GM08714 (cell line): ENCODE results near the gene STK17B.
A peak's percentile ranks its signal among the peaks of the same experiment; 100 is the strongest.

ENCODE experiments used
- H3K4me3 ChIP-seq: fragments of 200-500 bp; sonication (Bioruptor generic); 2 replicates; pipeline ENCODE4 v1.5.1; 2014; ENCODE audit warnings: mild to moderate bottlenecking, low read length, inconsistent platforms
- ZNF274 ChIP-seq: IDR thresholded peaks from 2 replicates; pipeline ENCODE4 v1.6.1; 2012; ENCODE audit warnings: mild to moderate bottlenecking, low read depth, low read length

STK17B gene

DNA sequence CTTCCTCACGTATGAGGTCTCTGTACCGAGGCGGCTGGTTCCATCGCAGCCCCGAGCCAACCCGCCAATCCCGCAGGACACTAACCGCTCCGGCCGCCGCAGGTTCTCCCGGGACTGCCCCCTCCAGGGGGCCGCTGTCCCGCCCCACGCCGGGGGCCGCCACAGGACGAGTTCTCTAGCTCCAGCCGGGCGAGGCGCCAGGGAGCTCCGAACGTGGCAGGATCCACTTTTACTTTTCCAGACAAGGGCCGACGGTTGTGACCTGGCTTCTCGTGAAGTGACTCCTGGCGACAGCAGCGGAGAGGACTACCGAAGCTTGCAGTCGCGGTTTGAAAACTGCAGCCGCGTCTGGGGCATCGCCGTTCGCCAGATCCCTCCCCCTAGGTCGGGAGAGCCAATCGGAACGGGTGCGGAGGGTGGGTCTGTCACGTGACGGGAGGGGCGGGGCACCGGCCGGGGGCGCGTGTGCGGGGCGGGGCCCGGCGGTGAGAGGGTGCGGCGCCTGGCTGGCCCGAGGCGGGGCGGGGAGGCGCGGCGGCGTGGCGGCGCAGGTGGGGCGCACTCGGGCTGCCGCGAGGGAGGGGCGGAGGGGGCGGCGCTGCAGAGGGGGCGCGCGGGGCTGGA, at the start of gene STK17B:
Gene STK17B (minus strand): TSS at position 331 of the 624 bp plus-strand sequence. CDS start 8,195 bp downstream, outside the sequence.
- H3K4me3 ChIP-seq: peak within 1 kb of the TSS; percentile 88
- no peak for TF ChIP-seq ZNF274

DNA sequence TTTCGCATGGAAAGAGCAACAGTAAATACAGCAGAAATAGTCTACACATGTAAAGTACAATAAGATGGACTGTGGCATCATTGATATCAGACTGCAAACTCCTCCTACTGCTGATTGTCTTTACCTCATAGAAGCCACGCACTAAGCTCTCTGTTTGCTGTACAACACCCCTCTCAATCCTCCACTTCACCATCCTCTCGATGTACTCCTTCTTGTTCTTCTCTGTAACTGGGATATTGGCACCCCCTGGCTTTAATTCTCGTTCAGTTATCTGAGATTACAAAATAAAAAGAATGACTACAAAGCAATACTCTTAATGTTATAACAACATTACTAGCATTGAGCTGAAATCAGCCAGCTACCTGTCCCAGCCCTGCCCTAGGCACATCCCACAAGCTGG, 49.3 kb upstream of the STK17B start:
- no peak overlapping the region for H3K4me3 ChIP-seq
- no peak for TF ChIP-seq ZNF274

DNA sequence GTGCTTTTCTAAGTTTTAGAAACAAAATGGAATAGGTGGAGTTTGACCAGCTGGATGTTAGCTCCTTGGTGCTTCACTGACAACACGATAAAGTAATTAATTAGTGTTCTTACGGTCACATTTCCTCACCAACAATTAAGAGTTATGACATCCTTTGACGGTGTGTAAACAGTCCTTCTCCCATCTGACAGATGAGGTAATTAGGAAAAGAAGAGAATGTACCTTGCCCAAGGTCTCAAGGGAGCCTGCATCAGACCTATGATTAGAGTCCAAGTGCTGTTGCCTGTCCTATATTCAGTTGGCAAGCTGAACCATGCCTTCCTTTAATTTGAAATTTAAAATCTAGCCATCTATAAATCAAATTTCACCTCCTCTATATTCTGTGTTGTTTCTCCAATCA, 48.3 kb upstream of the STK17B start:
- no peak overlapping the region for H3K4me3 ChIP-seq
- no peak for TF ChIP-seq ZNF274

DNA sequence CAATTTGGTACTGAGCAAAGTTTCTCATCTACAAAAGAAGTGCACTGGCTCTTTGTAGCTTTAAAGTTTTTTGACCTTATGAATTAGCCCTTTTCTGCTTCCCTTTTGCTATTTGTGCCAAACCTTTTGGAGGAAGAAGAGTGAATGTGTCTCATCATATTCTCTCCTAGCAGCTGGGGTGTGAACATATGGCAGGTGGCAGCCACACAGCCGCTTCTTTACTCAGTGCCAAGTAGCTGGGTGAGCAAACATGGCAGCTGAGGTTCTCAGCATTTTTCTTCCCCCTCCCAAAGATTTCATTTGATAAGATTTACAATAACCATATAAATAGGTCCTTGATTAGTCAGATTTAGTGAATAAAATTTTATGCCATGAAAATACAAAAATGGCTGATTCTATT, 46.7 kb upstream of the STK17B start:
- H3K4me3 ChIP-seq: no peak overlapping the region
- no peak for TF ChIP-seq ZNF274

DNA sequence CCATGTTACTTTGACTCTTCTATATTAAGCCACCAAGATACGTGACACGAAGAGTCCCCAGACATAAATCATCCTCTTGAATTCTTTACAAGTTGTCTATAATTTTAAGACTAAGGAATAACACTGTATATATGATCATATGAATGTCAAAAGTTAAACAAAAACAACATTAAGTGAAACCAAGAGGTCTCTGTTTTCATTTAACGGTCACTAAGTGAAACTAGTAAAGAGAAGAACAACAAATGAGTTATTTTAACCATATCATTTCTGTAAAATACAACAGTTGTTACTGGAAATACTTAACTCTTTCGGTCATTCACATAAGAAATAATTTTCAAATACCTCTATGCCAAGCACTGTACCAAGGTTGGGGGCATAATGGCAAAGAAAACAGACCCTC, 45.7 kb upstream of the STK17B start:
- no peak for TF ChIP-seq ZNF274
- H3K4me3 ChIP-seq: no peak overlapping the region

- no peak for TF ChIP-seq ZNF274
- no peak overlapping the region for H3K4me3 ChIP-seq
Observed at GRCh38 chr2:196215376-196215775, 44.0 kb upstream of the STK17B start.

GRCh38 chr2:196214156-196214555, 42.8 kb upstream of the STK17B start:
- no peak overlapping the region for H3K4me3 ChIP-seq
- TF ChIP-seq ZNF274: no peak

GRCh38 chr2:196213252-196213980, 42.0 kb upstream of the STK17B start:
- no peak for TF ChIP-seq ZNF274
- no peak overlapping the region for H3K4me3 ChIP-seq

DNA sequence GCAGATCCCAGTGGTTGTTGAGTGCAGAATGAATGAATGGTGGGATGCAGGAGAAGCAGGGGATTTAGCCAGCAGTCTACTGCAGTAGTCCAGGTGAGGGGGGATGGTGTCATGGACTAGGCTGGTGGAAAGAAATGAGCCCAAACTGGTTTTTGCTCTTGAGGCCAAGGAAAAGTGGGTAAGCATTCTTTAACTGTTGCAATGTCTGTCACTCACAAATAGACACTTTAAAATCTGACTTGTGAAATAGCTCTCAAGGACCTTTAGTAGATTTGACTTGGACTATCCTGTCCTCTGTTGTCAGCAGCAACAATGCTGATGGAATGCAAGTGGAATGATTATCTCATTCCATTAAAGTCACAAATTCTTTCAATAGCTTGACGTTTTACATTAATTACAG, 37.5 kb upstream of the STK17B start:
- no peak for TF ChIP-seq ZNF274
- no peak overlapping the region for H3K4me3 ChIP-seq

DNA sequence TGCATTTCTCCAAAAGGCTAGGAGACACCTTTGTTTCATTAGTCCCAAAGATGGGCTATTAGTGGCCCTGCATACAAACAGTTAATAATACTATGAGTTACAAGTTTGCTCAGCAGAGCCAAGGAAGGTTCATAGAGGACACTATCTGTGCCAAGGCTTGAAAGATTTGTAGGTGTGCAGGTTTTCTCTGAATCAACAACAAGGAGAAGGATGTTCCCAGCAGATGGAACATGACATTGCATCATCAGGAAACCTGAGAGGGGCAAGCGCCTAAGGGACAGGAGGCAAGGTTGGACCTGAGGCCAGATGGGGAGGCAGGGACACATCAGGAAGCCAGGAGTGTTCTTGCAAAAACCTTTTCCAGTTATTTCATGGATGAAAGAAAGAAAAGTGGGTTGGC, 35.4 kb upstream of the STK17B start:
- TF ChIP-seq ZNF274: no peak
- no peak overlapping the region for H3K4me3 ChIP-seq

DNA sequence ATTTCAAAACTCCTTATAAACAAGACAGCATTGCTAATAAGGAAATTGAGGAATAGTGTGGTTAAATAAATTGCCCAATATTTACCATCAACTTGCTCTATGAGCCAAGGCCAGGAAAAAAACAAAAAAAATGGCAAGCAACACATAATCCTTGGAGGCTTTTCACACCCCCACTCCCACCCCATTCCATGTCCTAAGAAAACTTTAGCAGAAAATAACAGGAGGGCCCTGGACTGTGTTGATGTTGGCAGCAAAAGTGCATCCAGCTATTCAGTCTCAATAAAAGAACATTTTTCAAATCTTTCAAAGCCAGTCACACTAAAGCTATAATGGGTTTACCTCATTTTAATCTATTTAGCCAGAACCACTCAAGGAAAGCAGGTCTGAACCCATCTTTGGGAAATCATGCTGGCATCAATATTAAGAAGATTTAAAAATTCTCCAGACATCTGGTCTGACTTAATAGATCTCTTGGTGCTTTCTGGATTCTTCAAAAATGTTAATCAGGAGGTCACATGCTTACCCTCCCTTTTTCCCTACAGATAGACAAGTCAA, 34.6 kb upstream of the STK17B start:
- no peak overlapping the region for H3K4me3 ChIP-seq
- TF ChIP-seq ZNF274: no peak

DNA sequence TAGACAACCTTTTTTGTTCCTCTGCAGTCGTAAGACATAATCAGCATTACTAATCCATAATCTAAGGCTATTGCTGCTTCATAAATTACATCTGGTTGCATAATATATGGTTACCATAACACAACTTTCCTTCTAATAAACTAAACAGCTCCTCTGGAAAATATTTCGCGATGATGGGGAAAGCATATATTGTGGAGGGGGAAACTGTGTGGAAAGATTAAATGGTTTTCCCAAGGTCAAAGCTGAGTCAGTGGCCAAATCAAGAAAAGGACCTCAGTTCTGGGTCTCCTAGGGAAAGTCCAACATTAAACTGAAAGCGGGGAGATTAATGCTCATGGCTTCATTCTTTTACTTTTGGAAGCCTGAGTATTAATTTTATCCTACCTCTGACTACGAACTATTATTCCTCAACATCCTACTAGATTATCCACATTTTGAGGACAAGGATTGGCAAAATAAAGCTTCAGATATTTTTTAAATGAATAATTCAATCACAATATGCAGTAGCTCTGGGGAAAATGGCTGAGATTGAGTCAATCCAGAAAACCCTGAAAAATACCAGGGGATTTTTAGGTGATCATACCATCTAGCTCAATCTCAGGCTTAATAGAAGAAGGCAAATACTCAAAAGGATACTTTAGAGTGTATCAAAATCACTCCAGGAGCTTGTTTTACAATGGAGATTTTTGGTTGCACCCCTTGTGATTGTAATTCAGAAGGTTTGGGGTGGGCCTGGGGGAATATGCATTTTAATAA, 33.8 kb upstream of the STK17B start:
- TF ChIP-seq ZNF274: no peak
- no peak overlapping the region for H3K4me3 ChIP-seq

GRCh38 chr2:196201229-196202009, 30.0 kb upstream of the STK17B start:
- no peak for TF ChIP-seq ZNF274
- H3K4me3 ChIP-seq: peak overlapping the region; percentile 53; the same call in 1 of the 2 replicates

- no peak for TF ChIP-seq ZNF274
- peak overlapping the region; percentile 53; the same call in 1 of the 2 replicates for H3K4me3 ChIP-seq
Observed at GRCh38 chr2:196200557-196200956, 29.2 kb upstream of the STK17B start.

DNA sequence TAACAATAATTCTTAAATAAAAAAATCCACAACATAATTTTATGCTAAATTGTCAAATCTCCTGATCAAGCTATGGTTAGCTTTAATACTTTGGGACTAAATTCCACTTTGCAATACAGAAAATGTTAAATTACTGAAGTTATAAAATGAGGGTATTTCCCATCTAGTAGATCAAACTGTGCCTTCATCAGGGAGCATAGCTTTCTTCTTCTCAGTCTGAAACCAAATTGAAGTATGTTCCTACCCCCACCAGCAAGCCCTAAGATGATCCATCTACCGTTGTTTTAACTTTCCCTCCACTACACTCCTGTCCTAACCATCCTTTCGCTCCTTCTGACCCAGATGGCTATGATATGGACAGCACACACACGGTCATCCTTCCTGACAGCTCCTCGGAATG, 24.4 kb upstream of the STK17B start:
- TF ChIP-seq ZNF274: no peak
- no peak overlapping the region for H3K4me3 ChIP-seq
